Glomerular visceral epithelial cell (primary cell): ENCODE data around the gene ADAT3.
"Not testable (repeated sequence)": the region's sequence is repeated elsewhere in the genome, so short reads cannot be mapped to it uniquely, and the experiment has no call there.

Experiments used
- DNase-seq: peaks from one replicate; pipeline ENCODE4 v3.0.0-alpha.2; 2016; ENCODE audit errors: extremely low spot score

The ADAT3 gene

GRCh38 chr19:1866693-1867348 is 38.4 kb upstream of the ADAT3 start:
- DNase-seq, result no peak

- DNase-seq, result no peak
These were observed 37.9 kb upstream of the ADAT3 start for GRCh38 chr19:1867349-1867724.

DNA sequence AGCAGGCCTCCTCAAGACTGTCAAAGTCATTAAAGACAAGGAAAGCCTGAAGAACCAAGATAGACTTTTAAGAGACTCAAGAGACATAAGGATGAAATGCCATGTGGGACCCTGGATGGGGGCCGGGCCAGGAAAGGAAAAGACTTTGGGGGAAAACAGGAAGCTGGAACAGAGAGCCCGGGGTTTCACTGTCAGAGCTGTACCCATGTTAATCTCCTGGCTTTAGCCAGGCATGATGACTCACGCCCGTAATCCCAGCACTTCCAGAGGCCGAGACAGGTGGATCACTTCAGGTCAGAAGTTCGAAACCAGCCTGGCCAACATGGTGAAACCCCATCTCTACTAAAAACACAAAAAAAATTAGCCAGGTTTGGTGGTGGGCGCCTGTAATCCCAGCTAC is 36.2 kb upstream of the ADAT3 start:
- no peak for DNase-seq

GRCh38 chr19:1871140-1871597 is 34.0 kb upstream of the ADAT3 start:
- DNase-seq, result no peak

DNA sequence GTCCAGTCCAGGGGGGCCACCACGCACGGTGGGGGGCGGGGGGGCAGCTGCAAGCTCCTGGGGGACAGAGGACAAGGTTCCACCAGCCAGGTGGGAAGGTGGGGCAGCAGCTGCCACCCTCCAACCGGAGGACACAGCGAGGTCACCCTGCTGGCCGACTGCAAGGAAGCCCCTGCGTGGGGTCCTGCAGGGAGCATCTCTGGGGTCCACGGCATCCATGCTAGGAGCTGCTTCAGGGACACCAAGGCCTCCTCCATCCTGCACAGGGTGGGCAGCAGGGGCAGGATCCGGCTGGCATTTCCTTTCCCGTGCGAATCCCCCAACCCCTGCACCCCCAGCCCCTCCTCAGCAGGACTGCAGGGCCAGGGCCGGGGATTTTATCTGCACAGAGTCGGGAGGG is 33.6 kb upstream of the ADAT3 start:
- DNase-seq, result no peak

DNA sequence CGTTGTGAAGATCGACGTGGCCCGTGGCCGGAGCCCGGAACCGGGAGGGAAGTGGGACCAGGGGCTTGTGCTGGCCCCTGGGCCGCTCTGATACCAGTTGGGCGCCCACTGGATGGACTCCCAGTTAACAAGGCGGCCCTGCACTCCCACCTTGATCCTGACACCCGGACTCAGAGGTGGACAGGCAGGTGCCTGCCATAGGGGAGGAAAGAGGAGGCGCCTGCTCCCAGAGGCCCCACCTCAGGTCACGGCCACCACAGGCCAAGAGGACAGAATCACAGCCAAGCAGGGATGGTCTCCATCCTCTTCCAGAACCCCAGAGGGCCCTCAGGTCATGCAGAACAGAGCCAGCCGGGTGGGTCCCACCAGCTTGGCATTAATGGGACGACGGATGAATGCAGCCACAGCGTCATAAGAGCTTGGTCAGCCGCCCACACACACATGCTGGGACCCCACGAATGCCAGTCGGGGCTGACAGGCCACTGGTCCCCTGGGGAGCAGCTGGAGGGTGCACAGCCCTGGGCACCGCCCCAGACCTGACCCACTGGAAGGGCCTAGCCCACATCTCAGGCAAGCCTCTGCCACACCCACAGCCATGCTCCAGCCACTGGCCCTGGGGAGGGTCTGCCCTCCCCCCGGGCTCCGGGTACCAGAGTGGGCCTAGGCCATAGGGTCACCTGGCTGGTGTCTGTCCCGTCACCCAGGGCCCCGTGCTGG is 32.2 kb upstream of the ADAT3 start:
- DNase-seq, result no peak

GRCh38 chr19:1873524-1874473 is 31.4 kb upstream of the ADAT3 start:
- no peak for DNase-seq

DNA sequence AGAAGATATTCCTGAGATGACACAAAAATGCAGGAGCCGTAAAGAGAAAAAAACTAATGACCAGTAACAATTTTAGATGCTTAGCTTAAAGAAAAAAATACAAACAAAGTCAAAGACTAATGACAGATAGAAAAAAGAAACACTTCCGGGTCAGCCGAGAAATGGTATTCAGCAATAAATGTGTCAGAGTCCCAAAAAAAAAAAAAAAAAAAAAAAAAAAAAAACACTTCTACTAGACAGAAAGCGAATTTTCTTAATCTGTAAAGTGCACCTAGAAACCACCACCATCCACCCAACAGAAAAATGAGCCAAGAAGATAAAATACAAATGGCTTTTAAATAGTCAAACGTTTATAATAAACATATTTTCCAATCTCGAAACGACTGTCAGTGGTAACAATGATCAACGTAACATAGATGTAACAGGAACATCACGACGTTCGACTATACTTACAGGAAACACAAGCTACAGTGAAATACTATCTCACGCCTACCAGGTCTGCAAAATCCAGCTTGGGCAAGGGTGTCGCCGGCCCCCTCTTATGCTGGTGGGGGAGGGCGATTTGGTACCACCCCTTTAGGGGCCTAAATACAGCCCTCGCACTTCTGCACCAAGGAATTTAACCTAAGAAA is 30.5 kb upstream of the ADAT3 start:
- DNase-seq, result no peak

DNA sequence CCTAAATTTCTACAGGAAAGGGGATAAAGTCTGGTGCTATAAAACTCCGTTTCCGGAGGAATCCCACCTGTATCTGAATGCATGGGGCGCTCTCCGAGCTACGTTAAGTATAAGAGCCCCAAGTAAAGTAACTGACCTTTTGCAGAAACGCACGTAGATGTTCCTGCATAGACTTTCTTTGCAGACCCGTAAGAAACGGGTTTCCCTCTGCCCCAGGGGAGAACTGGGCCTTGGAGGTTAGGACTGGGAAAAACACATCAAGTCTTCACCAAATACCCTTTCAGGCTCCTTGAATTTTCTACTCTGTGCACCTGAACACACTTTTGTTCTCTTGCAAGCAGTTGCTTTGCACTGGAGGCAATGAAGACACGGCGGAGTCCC is 29.9 kb upstream of the ADAT3 start:
- DNase-seq, result not testable (repeated sequence)

GRCh38 chr19:1875646-1876495 is 29.3 kb upstream of the ADAT3 start:
- peak; percentile 89 for DNase-seq

- DNase-seq, result not testable (repeated sequence)
These were observed 28.5 kb upstream of the ADAT3 start for GRCh38 chr19:1876496-1877279.

DNA sequence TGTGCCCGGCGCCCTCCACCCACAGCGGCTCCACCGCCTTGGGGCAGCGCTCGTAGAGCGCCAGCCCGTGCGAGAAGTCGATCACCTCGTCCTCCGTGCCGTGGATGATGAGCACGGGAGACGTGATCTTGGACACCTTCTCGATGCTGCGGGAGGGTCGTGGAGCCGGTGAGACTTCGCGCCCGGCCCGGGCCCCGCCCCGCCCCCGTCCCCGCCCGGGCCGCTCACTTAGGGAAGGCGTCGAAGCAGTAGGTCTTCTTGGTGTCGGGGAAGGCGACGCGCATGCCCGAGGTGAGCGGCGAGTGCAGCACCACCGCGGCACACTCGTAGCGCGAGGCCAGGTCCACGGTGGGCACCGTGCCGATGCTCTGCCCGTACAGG is 27.9 kb upstream of the ADAT3 start:
- not testable (repeated sequence) for DNase-seq

- not testable (repeated sequence) for DNase-seq
These were observed 26.6 kb upstream of the ADAT3 start for GRCh38 chr19:1878583-1878982.

DNA sequence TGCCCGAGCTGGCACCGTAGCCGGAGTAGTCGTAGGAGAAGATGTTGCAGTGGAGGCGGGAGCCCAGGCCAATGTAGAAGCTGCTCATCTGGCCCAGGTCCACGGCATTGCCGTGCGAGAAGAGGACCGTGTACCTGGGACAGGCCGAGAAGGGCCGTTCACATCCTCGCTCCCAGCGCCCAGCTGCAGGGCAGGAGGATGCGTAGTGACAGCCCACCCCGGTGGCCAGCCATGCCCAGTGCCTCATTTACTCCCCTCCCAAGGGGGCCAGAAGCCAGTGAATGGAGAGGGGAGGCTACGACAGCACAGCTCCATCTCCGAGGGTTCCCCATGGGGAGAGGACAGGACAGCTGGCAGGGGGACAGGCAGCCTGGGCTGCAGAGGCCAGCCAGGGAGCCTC is 25.2 kb upstream of the ADAT3 start:
- not testable (repeated sequence) for DNase-seq

GRCh38 chr19:1880611-1881392 is 24.4 kb upstream of the ADAT3 start:
- no peak for DNase-seq

DNA sequence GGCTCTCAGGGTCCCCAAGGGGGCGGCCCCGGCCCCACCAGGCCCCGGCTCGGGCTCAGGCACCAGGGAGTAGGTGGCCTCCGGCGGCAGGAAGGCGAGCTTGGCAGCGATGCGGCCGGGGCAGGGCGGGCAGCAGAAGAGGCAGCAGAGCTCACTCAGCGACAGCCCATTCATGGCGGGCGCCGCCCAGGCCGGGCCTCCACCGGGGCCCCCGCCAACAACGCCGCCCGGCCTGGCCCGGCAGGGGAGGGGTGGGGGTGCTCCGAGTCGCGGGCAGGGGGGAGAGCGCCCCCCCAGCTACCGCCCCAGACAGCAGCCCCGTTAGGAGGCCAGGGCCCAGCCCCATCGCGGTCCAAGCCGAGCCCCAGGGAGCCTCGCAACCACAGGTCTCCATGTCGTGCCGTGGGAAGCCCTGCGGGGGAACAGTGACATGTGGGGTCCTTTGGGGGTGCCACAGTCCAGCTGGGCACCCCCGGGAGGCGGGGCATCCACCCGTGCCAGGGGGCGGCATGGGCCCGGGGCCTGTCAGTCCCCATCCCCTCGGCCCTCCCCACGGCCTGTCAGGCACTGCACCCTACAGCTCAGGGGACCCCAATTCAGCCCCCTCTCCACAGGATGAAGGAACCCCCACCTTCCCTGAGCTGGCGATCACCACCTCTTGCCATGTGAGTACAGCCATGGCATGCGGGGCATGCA is 23.7 kb upstream of the ADAT3 start:
- DNase-seq, result not testable (repeated sequence)

GRCh38 chr19:1882089-1882785 is 23.0 kb upstream of the ADAT3 start:
- no peak for DNase-seq
